PC-3 (cell line): ENCODE measurements around the gene PCDHGC3.

ENCODE experiments used
- CTCF ChIP-seq: fragments of 300-600 bp; sonication (generic); conservative IDR thresholded peaks from 2 replicates; pipeline ENCODE4 v1.5.1; 2017; ENCODE audit warnings: antibody characterized with exemption, low read depth, mild to moderate bottlenecking, low read length
- EZH2 ChIP-seq: fragments of 300-600 bp; sonication (generic); IDR thresholded peaks from one replicate; pipeline ENCODE4 v1.6.1; 2017; ENCODE audit warnings: antibody characterized with exemption, mild to moderate bottlenecking, low read length; ENCODE audit not compliant: unreplicated experiment
- EZH2phosphoT487 ChIP-seq: fragments of 300-600 bp; sonication (generic); IDR thresholded peaks from 2 replicates; pipeline ENCODE4 v1.6.1; 2018; ENCODE audit warnings: mild to moderate bottlenecking, antibody characterized with exemption, low read length, borderline replicate concordance

- no peak for TF ChIP-seq EZH2
- no peak for TF ChIP-seq CTCF
- no peak for TF ChIP-seq EZH2phosphoT487
These were observed 45.2 kb upstream of the PCDHGC3 start, which contains the start of gene PCDHGA12 for GRCh38 chr5:141430332-141431113.
